ENCODE results near the gene CHSY1.
"Not testable (repeated sequence)": the region's sequence is repeated elsewhere in the genome, so short reads cannot be mapped to it uniquely, and the experiment has no call there.

CHSY1 gene

DNA sequence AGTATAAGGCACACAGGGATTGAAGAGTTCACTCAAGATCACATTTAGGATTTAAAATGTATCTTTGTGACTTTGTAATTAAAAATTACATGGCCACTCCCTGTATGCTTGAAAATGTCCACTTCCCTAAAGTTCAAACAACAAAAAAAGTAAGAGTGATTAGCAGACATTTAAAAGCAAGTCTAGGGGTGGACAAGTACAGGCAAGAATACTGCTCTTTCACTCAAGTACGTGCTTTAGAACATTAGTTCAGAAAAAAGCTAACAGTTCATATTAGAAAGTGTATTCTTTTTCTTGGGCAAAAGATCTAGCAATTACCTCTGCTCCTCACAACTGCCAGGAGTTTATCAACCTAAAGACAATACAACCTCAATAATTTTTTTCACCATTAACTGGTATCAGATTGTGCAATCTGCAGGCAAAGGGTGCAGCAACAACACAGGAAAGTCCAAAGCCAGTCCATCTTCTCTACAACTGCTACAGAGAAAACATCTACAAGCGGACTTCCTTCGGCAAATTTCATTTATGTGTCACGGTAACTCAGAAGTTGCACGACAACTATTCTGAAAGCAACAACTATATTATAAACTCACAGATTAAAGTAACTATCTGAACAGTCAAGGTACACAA is 18.1 kb downstream of the CHSY1 start:
- Histone ChIP-seq H3K4me3 (no peak overlapping the region), H3K4me1 (no peaks in the 10 kb centered on the region; the same call in 1 of the 2 replicates), H3K27me3 (no peaks in the 10 kb centered on the region), H3K9me3 (peaks cover 79% of the 10 kb centered on the region), H3K27ac (no peak overlapping the region), H3K4me2 (no peak overlapping the region), H4K20me1 (peaks cover 81% of the 10 kb centered on the region), H3K36me3 (peaks cover 96% of the 10 kb centered on the region), H3K9ac (no peak overlapping the region)
- TF ChIP-seq Cebpa-rat (IDR thresholded peaks at IDR 0.05): no peak

DNA sequence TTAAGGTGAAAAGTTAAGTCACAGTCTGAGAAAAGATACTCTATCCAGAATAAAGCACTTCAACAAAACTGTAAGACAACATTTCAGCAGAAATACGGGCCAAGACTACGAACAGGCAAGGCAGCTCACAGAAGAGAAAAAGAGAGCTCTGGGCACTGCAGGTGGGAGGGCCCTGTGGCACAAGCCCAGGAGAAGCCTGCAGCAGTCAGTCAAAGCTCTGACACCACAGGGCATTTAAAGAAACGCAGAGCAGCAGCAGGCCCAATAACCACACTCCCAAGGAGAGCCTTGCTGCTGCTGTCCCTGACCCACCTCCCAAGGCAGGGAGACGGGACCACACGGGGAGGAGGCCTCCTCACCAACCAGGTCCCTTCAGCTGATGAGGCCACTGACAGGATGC is 19.2 kb downstream of the CHSY1 start:
- Histone ChIP-seq H4K20me1 (peaks cover 85% of the 10 kb centered on the region), H3K36me3 (peaks cover 100% of the 10 kb centered on the region), H3K4me1 (no peaks in the 10 kb centered on the region; the same call in 1 of the 2 replicates), H3K9me3 (peaks cover 79% of the 10 kb centered on the region), H3K27me3 (no peaks in the 10 kb centered on the region), H3K27ac (peak overlapping the region; percentile 4; the same call in 1 of the 2 replicates), H3K4me2 (no peak overlapping the region), H3K4me3 (no peak overlapping the region), H3K9ac (no peak overlapping the region)
- TF ChIP-seq Cebpa-rat (IDR thresholded peaks at IDR 0.05): no peak

DNA sequence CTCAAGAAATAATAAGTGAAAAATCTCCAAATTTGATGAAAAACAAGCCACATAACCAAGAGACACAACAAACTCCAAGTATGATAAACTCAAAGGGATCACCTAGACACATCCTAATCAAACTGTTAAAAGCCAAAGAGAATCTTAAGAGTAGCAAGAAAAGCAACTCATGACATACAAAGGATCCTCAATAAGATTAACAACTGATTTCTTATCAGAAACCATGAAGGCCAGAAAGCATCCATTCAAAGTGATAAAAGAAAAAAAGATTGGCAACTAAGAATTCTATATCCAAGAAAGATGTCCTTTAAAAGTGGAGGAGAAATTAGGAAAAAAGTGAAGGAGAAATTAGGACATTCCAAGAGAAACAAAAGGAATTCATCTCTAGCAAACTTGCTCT is 23.5 kb downstream of the CHSY1 start:
- TF ChIP-seq Cebpa-rat (IDR thresholded peaks at IDR 0.05): no peak
- Histone ChIP-seq H3K27me3 (no peaks in the 10 kb centered on the region), H3K4me2 (no peak overlapping the region), H3K9ac (no peak overlapping the region), H4K20me1 (peaks cover 94% of the 10 kb centered on the region), H3K4me1 (peaks cover 12% of the 10 kb centered on the region; the same call in 1 of the 2 replicates), H3K4me3 (no peak overlapping the region), H3K36me3 (peaks cover 98% of the 10 kb centered on the region), H3K27ac (no peak overlapping the region), H3K9me3 (peaks cover 58% of the 10 kb centered on the region)

- H4K20me1 ChIP-seq: peaks cover 94% of the 10 kb centered on the region
- no peak overlapping the region for H3K27ac ChIP-seq
- no peak overlapping the region for H3K4me3 ChIP-seq
- peaks cover 91% of the 10 kb centered on the region for H3K36me3 ChIP-seq
- peaks cover 12% of the 10 kb centered on the region; the same call in 1 of the 2 replicates for H3K4me1 ChIP-seq
- no peak for TF ChIP-seq Cebpa-rat (IDR thresholded peaks at IDR 0.05)
- no peak overlapping the region for H3K4me2 ChIP-seq
- no peaks in the 10 kb centered on the region for H3K27me3 ChIP-seq
- no peak overlapping the region for H3K9ac ChIP-seq
- peaks cover 36% of the 10 kb centered on the region for H3K9me3 ChIP-seq
Observed at GRCh38 chr15:101225658-101226057, 26.2 kb downstream of the CHSY1 start.

GRCh38 chr15:101221902-101222301 is 29.9 kb downstream of the CHSY1 start:
- no peak for TF ChIP-seq Cebpa-rat (IDR thresholded peaks at IDR 0.05)
- no peak overlapping the region for H3K27ac ChIP-seq
- peaks cover 100% of the 10 kb centered on the region for H4K20me1 ChIP-seq
- peaks cover 91% of the 10 kb centered on the region for H3K36me3 ChIP-seq
- no peak overlapping the region for H3K4me2 ChIP-seq
- H3K27me3 ChIP-seq: no peaks in the 10 kb centered on the region
- H3K4me3 ChIP-seq: no peak overlapping the region
- H3K9me3 ChIP-seq: peaks cover 4% of the 10 kb centered on the region; the same call in 1 of the 2 replicates
- H3K9ac ChIP-seq: no peak overlapping the region
- peaks cover 26% of the 10 kb centered on the region for H3K4me1 ChIP-seq

DNA sequence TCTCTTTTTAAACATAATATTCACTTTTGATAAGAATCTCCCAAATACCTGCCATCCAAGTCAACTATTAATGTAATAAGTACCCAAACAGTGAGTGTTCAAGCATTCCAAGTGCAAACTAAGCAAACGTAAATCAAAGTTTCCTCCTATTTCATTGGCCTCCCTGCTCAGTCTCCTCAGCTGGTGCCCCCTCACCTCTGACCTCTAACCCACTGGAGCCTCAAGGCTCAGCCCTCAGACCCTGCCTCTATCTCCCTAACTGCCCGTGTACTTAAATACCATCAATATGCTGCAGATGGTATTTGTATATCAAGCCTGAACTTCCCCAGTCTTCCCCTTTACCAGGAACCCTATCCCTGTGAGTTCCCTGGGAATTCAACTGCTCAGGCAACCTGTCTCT is 31.8 kb downstream of the CHSY1 start:
- no peak overlapping the region for H3K9ac ChIP-seq
- no peak overlapping the region for H3K4me2 ChIP-seq
- no peak overlapping the region for H3K4me3 ChIP-seq
- TF ChIP-seq Cebpa-rat (IDR thresholded peaks at IDR 0.05): no peak
- H3K9me3 ChIP-seq: peaks cover 6% of the 10 kb centered on the region; the same call in 1 of the 2 replicates
- H3K4me1 ChIP-seq: peaks cover 13% of the 10 kb centered on the region
- H3K36me3 ChIP-seq: peaks cover 91% of the 10 kb centered on the region
- no peak overlapping the region for H3K27ac ChIP-seq
- H4K20me1 ChIP-seq: peaks cover 100% of the 10 kb centered on the region
- no peaks in the 10 kb centered on the region for H3K27me3 ChIP-seq

DNA sequence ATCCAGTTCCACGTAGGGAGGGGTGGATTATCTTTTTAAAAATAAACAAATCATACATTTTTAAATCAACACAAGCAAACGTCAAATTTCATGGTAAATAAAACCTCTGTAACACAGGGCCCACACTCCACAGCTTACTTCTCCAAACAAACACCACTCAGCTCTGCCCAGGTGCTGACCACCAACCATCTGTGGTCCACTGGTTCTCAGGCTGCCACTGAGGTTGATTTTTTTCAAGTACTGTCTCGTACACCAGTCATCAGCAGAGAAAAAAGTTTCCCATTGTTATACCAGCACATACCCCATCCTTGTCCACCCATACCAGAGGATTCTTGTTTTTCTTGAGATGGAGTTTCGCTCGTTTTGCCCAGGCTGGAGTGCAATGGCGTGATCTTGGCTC is 32.4 kb downstream of the CHSY1 start:
- Histone ChIP-seq H4K20me1 (peaks cover 100% of the 10 kb centered on the region), H3K27ac (no peak overlapping the region), H3K27me3 (no peaks in the 10 kb centered on the region), H3K4me2 (no peak overlapping the region), H3K36me3 (peaks cover 90% of the 10 kb centered on the region), H3K4me3 (no peak overlapping the region), H3K4me1 (peaks cover 13% of the 10 kb centered on the region), H3K9me3 (peaks cover 6% of the 10 kb centered on the region; the same call in 1 of the 2 replicates), H3K9ac (no peak overlapping the region)
- TF ChIP-seq Cebpa-rat (IDR thresholded peaks at IDR 0.05): no peak

DNA sequence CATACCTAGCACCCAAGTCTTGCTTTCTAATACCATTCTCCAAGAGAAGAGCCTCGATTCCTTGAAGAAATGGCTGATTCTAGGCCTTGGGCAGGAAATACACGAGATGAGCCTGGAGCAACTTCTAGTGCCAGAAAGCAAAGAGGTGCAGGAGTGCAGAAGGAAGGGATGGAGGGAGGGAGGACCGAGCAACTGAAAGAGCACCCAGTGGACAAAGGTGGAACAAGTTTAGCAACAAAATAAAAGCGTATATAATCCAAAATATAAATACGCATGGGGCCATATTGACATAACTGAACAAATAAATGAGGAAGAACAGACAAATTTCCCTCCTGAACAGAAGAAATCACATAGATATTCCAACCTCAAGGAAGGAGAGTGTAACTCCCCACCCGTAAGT is 34.4 kb downstream of the CHSY1 start:
- Histone ChIP-seq H3K9ac (no peak overlapping the region), H4K20me1 (peaks cover 100% of the 10 kb centered on the region)

DNA sequence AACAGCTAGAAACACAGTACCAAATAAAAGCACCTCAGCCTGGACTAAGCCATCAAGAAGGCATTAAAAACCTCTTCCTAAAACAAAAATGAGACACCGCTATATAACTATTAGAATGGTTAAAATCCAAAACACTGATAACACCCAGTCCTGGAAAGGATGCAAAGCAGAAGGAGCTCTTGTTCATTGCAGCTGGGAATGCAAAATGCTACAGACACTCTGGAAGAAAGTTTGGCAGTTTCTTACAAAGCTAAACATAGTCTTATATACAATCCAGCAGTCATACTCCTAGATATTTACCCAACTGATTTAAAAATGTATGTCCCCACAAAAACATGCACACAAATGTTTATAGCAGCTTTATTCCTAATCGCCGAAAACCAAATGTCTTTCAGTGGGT is 35.7 kb downstream of the CHSY1 start:
- H3K4me3 ChIP-seq: no peak overlapping the region
- no peak overlapping the region for H3K27ac ChIP-seq
- H3K27me3 ChIP-seq: no peaks in the 10 kb centered on the region
- H3K36me3 ChIP-seq: peaks cover 74% of the 10 kb centered on the region
- H4K20me1 ChIP-seq: peaks cover 100% of the 10 kb centered on the region
- TF ChIP-seq Cebpa-rat (IDR thresholded peaks at IDR 0.05): no peak
- no peak overlapping the region for H3K9ac ChIP-seq
- no peak overlapping the region for H3K4me2 ChIP-seq
- peaks cover 38% of the 10 kb centered on the region for H3K4me1 ChIP-seq
- peaks cover 6% of the 10 kb centered on the region; the same call in 1 of the 2 replicates for H3K9me3 ChIP-seq

More for the DNA sequence above, 34.4 kb downstream of the CHSY1 start:
- no peak overlapping the region for H3K4me2 ChIP-seq
- no peak overlapping the region for H3K4me3 ChIP-seq
- TF ChIP-seq Cebpa-rat (IDR thresholded peaks at IDR 0.05): no peak
- H3K4me1 ChIP-seq: peaks cover 28% of the 10 kb centered on the region
- peaks cover 83% of the 10 kb centered on the region for H3K36me3 ChIP-seq
- H3K27me3 ChIP-seq: no peaks in the 10 kb centered on the region
- H3K9me3 ChIP-seq: peaks cover 6% of the 10 kb centered on the region; the same call in 1 of the 2 replicates
- no peak overlapping the region for H3K27ac ChIP-seq

DNA sequence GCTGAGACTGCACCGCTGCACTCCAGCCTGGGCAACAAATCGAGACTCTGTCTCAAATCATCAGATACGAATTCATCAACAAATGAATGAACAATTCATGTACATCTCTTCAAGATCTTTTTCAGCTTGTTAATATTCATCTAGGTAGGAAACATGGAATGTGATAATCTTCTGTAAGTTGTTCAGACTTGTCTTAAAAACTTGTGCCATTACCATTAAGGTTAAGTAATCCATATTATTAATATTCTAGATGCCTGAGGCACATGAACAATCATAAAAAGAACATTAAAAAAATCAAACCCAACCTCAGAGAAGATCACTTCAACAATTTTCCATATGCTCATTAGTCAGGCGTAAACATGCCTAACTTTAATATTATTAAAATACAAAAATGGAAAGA is 36.2 kb downstream of the CHSY1 start:
- no peak overlapping the region for H3K9ac ChIP-seq
- no peak overlapping the region for H3K4me3 ChIP-seq
- H3K27me3 ChIP-seq: no peaks in the 10 kb centered on the region
- no peak overlapping the region for H3K4me2 ChIP-seq
- no peak for TF ChIP-seq Cebpa-rat (IDR thresholded peaks at IDR 0.05)
- H3K36me3 ChIP-seq: peaks cover 70% of the 10 kb centered on the region
- H4K20me1 ChIP-seq: peaks cover 100% of the 10 kb centered on the region
- H3K4me1 ChIP-seq: peaks cover 43% of the 10 kb centered on the region
- H3K27ac ChIP-seq: no peak overlapping the region
- peaks cover 6% of the 10 kb centered on the region; the same call in 1 of the 2 replicates for H3K9me3 ChIP-seq

GRCh38 chr15:101214435-101215097 is 37.3 kb downstream of the CHSY1 start:
- H3K9ac ChIP-seq, H3K9me3 ChIP-seq, H3K4me2 ChIP-seq, H3K27me3 ChIP-seq, H3K4me3 ChIP-seq, H3K27ac ChIP-seq: not testable (repeated sequence)
- H3K4me1 ChIP-seq: peaks cover 44% of the 10 kb centered on the region
- peaks cover 100% of the 10 kb centered on the region for H4K20me1 ChIP-seq
- H3K36me3 ChIP-seq: peaks cover 59% of the 10 kb centered on the region

Measured in BLaER1 (cell line).